Skeletal muscle tissue (tissue), 4 donors: ENCODE measurements around the gene SLCO4A1. TPM values are rescaled to one million over a fixed set of nuclear protein-coding genes. Genes with fewer than 3 reads are reported as not detected.

ENCODE experiments used
- H3K27ac ChIP-seq: one replicate; pipeline ENCODE4 v1.7.0; 2013; ENCODE audit warnings: mild to moderate bottlenecking, low read depth, low read length, inconsistent platforms
- H3K27me3 ChIP-seq, 3 donors: one replicate each; pipeline ENCODE4 v1.7.0; 2013; ENCODE audit warnings: low read length in 3 of 3; ENCODE audit not compliant: control insufficient read depth in 3 of 3, insufficient read depth in 3 of 3
- H3K36me3 ChIP-seq, 3 donors: one replicate each; pipeline ENCODE4 v1.7.0; 2013; ENCODE audit warnings: low read length in 3 of 3; ENCODE audit not compliant: control insufficient read depth in 3 of 3, insufficient read depth in 3 of 3
- H3K4me1 ChIP-seq, 3 donors: one replicate each; pipeline ENCODE4 v1.7.0; 2013; ENCODE audit warnings: low read length in 3 of 3, mild to moderate bottlenecking in 3 of 3; ENCODE audit not compliant: control insufficient read depth in 3 of 3, insufficient read depth in 3 of 3
- H3K4me3 ChIP-seq, 3 donors: one replicate each; pipeline ENCODE4 v1.7.0; 2013; ENCODE audit warnings: low read length in 3 of 3
- H3K9ac ChIP-seq, 3 donors: one replicate each; pipeline ENCODE4 v1.7.0; 2013; ENCODE audit warnings: low read length in 3 of 3, mild to moderate bottlenecking in 3 of 3, moderate library complexity in 2 of 3, low read depth in 1 of 3
- H3K9me3 ChIP-seq, 3 donors: one replicate each; pipeline ENCODE4 v1.7.0; 2013; ENCODE audit warnings: low read length in 3 of 3; ENCODE audit not compliant: control insufficient read depth in 3 of 3
- total RNA-seq: library from RNA; depleted of rRNA; stranded (reverse); fragments of >200 nt; gene quantifications from one replicate; pipeline ENCODE4 v1.2.3, GENCODE V29; 2014
- donor health status: Osteomylitis.

Gene SLCO4A1
- total RNA-seq, 1 donor from 2014 or later: not detected

- Histone ChIP-seq H3K4me3 (no peak overlapping the region), H3K27ac (no peak overlapping the region), H3K9ac (no peak overlapping the region), H3K36me3 (no peaks in the 10 kb centered on the region), H3K4me1 (peaks cover 0 to 5% (median 5%) of the 10 kb centered on the region in 3 donors), H3K9me3 (no peaks in the 10 kb centered on the region), H3K27me3 (peaks cover 58 to 74% (median 69%) of the 10 kb centered on the region in 3 donors)
Measured at GRCh38 chr20:62709537-62709905, 67.2 kb downstream of the SLCO4A1 start.

- no peak overlapping the region for H3K9ac ChIP-seq
- H3K9me3 ChIP-seq: no peaks in the 10 kb centered on the region
- H3K27ac ChIP-seq: no peak overlapping the region
- H3K4me3 ChIP-seq: no peak overlapping the region
- peaks cover 54 to 72% (median 67%) of the 10 kb centered on the region in 3 donors for H3K27me3 ChIP-seq
- no peaks in the 10 kb centered on the region for H3K4me1 ChIP-seq
- H3K36me3 ChIP-seq: no peaks in the 10 kb centered on the region
Measured at GRCh38 chr20:62710221-62710885, 68.0 kb downstream of the SLCO4A1 start.

DNA sequence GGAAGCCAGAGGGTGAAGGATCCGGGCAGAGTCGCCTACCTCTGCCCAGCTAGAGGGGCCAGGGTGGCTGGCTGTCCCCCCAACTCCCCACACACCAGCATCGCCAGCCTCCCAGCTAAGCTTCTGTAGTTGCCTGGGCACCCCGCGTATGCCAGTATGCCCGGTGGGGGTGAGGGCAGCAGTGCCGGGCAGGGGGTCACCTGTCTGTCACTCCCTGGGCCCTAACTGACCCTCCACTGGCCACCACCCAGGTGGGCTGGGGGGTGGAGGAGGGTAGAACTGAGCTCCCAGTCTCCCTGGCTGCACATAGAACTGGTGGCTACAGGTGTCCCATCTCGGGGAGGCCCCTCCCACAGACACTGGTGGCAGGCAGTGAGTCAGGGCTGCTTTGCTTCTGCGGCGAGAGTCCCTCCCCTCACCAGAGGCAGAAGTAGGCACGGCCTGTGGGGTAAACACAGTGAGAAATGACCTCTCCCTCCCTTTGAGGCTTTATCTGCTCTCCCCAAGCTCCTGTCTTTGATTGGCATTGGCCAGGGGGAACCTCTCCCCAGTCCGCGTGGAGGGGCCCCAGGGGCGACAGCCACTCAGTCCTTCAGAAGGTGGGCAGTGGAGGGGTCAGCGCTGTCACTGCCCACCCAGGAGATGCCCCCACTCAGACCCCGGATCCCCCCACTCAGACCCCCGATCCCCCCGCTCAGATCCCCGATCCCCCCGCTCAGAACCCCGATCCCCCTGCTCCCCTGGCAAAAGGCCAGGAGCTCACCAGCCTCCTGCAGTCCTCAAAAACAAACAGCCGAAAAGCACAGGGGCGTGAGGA is 68.8 kb downstream of the SLCO4A1 start:
- H3K27ac ChIP-seq: no peak overlapping the region
- H3K27me3 ChIP-seq: peaks cover 48 to 72% (median 66%) of the 10 kb centered on the region in 3 donors
- no peak overlapping the region for H3K4me3 ChIP-seq
- H3K36me3 ChIP-seq: no peaks in the 10 kb centered on the region
- H3K9ac ChIP-seq: no peak overlapping the region
- no peaks in the 10 kb centered on the region for H3K9me3 ChIP-seq
- H3K4me1 ChIP-seq: no peaks in the 10 kb centered on the region

GRCh38 chr20:62711703-62712101 is 69.4 kb downstream of the SLCO4A1 start:
- no peak overlapping the region for H3K9ac ChIP-seq
- H3K4me3 ChIP-seq: no peak overlapping the region
- no peaks in the 10 kb centered on the region for H3K36me3 ChIP-seq
- no peaks in the 10 kb centered on the region for H3K9me3 ChIP-seq
- H3K27me3 ChIP-seq: peaks cover 52 to 75% (median 69%) of the 10 kb centered on the region in 3 donors
- H3K27ac ChIP-seq: no peak overlapping the region
- H3K4me1 ChIP-seq: no peaks in the 10 kb centered on the region

- no peaks in the 10 kb centered on the region for H3K36me3 ChIP-seq
- no peak overlapping the region for H3K4me3 ChIP-seq
- peaks cover 54 to 81% (median 71%) of the 10 kb centered on the region in 3 donors for H3K27me3 ChIP-seq
- H3K4me1 ChIP-seq: no peaks in the 10 kb centered on the region
- no peak overlapping the region for H3K27ac ChIP-seq
- H3K9me3 ChIP-seq: no peaks in the 10 kb centered on the region
- H3K9ac ChIP-seq: no peak overlapping the region
Measured at GRCh38 chr20:62712606-62713005, 70.3 kb downstream of the SLCO4A1 start.

GRCh38 chr20:62714006-62714405 is 71.7 kb downstream of the SLCO4A1 start:
- Histone ChIP-seq H3K4me1 (no peaks in the 10 kb centered on the region), H3K36me3 (no peaks in the 10 kb centered on the region), H3K4me3 (no peak overlapping the region), H3K27me3 (peaks cover 52 to 79% (median 63%) of the 10 kb centered on the region in 3 donors), H3K9me3 (no peaks in the 10 kb centered on the region), H3K9ac (no peak overlapping the region), H3K27ac (no peak overlapping the region)

DNA sequence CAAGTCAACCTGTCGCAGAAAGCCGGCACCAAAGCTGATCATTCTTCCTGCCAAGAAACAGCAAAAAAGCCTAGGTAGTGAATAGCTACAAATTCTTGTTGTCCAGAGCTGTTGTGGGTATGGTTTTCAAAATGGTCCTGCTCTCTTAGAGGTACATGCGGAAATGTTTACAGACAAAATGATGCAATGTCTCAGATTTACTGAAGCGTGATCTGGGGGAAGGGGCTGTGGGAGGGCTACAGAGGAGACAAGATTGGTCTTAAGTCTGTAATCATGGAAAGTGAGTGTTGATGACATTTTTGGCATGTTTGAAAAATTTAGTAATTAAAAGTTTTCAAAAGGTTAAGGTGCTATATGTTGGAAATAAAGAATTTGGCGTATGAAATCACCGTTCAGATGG is 72.5 kb downstream of the SLCO4A1 start:
- no peak overlapping the region for H3K27ac ChIP-seq
- H3K9ac ChIP-seq: no peak overlapping the region
- H3K4me3 ChIP-seq: no peak overlapping the region
- no peaks in the 10 kb centered on the region for H3K4me1 ChIP-seq
- no peaks in the 10 kb centered on the region for H3K36me3 ChIP-seq
- H3K9me3 ChIP-seq: no peaks in the 10 kb centered on the region
- H3K27me3 ChIP-seq: peaks cover 44 to 75% (median 55%) of the 10 kb centered on the region in 3 donors

GRCh38 chr20:62715201-62715600 is 72.9 kb downstream of the SLCO4A1 start:
- no peaks in the 10 kb centered on the region for H3K36me3 ChIP-seq
- no peak overlapping the region for H3K4me3 ChIP-seq
- H3K9ac ChIP-seq: no peak overlapping the region
- H3K9me3 ChIP-seq: no peaks in the 10 kb centered on the region
- peaks cover 40 to 73% (median 51%) of the 10 kb centered on the region in 3 donors for H3K27me3 ChIP-seq
- H3K4me1 ChIP-seq: no peaks in the 10 kb centered on the region
- no peak overlapping the region for H3K27ac ChIP-seq

GRCh38 chr20:62716198-62716940 is 74.1 kb downstream of the SLCO4A1 start:
- Histone ChIP-seq H3K36me3 (no peaks in the 10 kb centered on the region), H3K4me3 (no peak overlapping the region), H3K27ac (no peak overlapping the region), H3K9ac (no peak overlapping the region), H3K27me3 (peaks cover 30 to 62% (median 40%) of the 10 kb centered on the region in 3 donors), H3K4me1 (no peaks in the 10 kb centered on the region), H3K9me3 (peaks cover 0 to under 1% (median 0%) of the 10 kb centered on the region in 3 donors)
